PC-3 (cell line): ENCODE data around the gene PIKFYVE. TPM values are rescaled to one million over a fixed set of nuclear protein-coding genes. Genes with fewer than 3 reads are reported as not detected.

ENCODE experiments used
- ATAC-seq: fragments of 200-7000 bp; cut with Tn5 transposase; 2 replicates; pipeline ENCODE4 v1.9.1; 2020; ENCODE audit warnings: mild to moderate bottlenecking, moderate library complexity
- BruUV-seq: library from RNA; stranded (reverse); fragments of 400-500 nt; replicated peaks from 2 replicates; lab custom pipeline; 2021; lab: Mats Ljungman, UMichigan
- CTCF ChIA-PET: fragments of 300-600 bp; sonication (Branson Sonifier 250); formaldehyde crosslinking; loops from one replicate; lab custom pipeline; 2022; ENCODE audit warnings: antibody characterized with exemption; lab: Charles Lee
- POLR2A ChIA-PET: fragments of 300-600 bp; sonication (Branson Sonifier 250); formaldehyde crosslinking; loops from one replicate; lab custom pipeline; 2022; ENCODE audit warnings: antibody characterized with exemption; ENCODE audit not compliant: unreplicated experiment; lab: Charles Lee
- DNase-seq: peaks from one replicate; pipeline ENCODE4 v3.0.0-alpha.2; 2015
- H2AFZ ChIP-seq: fragments of 300-600 bp; sonication (generic); 2 replicates; pipeline ENCODE4 v1.6.0; 2016; ENCODE audit warnings: antibody characterized with exemption, low read length
- H3F3A ChIP-seq: fragments of 300-600 bp; sonication (generic); one replicate; pipeline ENCODE4 v1.6.0; 2017; ENCODE audit warnings: antibody characterized with exemption, low read length, control low read depth, mild to moderate bottlenecking; ENCODE audit not compliant: unreplicated experiment
- H3K27ac ChIP-seq: fragments of 300-600 bp; sonication (generic); 2 replicates; pipeline ENCODE4 v1.5.1; 2016; ENCODE audit warnings: mild to moderate bottlenecking, low read length
- H3K27me3 ChIP-seq: fragments of 300-600 bp; sonication (generic); 2 replicates; pipeline ENCODE4 v1.6.1; 2016; ENCODE audit warnings: low read length, mixed read lengths
- H3K36me3 ChIP-seq: fragments of 300-600 bp; sonication (generic); 2 replicates; pipeline ENCODE4 v1.6.1; 2016; ENCODE audit warnings: low read depth, mixed run types, low read length, mixed read lengths
- H3K4me1 ChIP-seq: fragments of 300-600 bp; sonication (generic); 2 replicates; pipeline ENCODE4 v1.5.1; 2016; ENCODE audit warnings: low read length; ENCODE audit not compliant: insufficient read depth
- H3K4me2 ChIP-seq: fragments of 300-600 bp; sonication (generic); 2 replicates; pipeline ENCODE4 v1.6.0; 2016; ENCODE audit warnings: low read length
- H3K4me3 ChIP-seq: fragments of 300-600 bp; sonication (generic); 2 replicates; pipeline ENCODE4 v1.5.1; 2016; ENCODE audit warnings: mild to moderate bottlenecking, low read length, mixed read lengths
- H3K79me2 ChIP-seq: fragments of 300-600 bp; sonication (generic); 2 replicates; pipeline ENCODE4 v1.6.1; 2017; ENCODE audit warnings: low read length, mixed read lengths
- H3K9ac ChIP-seq: fragments of 300-600 bp; sonication (generic); 2 replicates; pipeline ENCODE4 v1.6.0; 2016; ENCODE audit warnings: mild to moderate bottlenecking, low read length
- H3K9me2 ChIP-seq: fragments of 300-600 bp; sonication (generic); replicated peaks from 2 replicates; pipeline ENCODE4 v1.6.1; 2016; ENCODE audit warnings: mixed run types, low read length, mixed read lengths
- H3K9me3 ChIP-seq: fragments of 300-600 bp; sonication (generic); 2 replicates; pipeline ENCODE4 v1.6.1; 2016; ENCODE audit warnings: low read length, mixed read lengths
- H4K20me1 ChIP-seq: fragments of 300-600 bp; sonication (generic); 2 replicates; pipeline ENCODE4 v1.6.1; 2016; ENCODE audit warnings: low read length, mixed read lengths
- CTCF ChIP-seq: fragments of 300-600 bp; sonication (generic); conservative IDR thresholded peaks from 2 replicates; pipeline ENCODE4 v1.5.1; 2017; ENCODE audit warnings: antibody characterized with exemption, low read depth, mild to moderate bottlenecking, low read length
- EZH2 ChIP-seq: fragments of 300-600 bp; sonication (generic); IDR thresholded peaks from one replicate; pipeline ENCODE4 v1.6.1; 2017; ENCODE audit warnings: antibody characterized with exemption, mild to moderate bottlenecking, low read length; ENCODE audit not compliant: unreplicated experiment
- EZH2phosphoT487 ChIP-seq: fragments of 300-600 bp; sonication (generic); IDR thresholded peaks from 2 replicates; pipeline ENCODE4 v1.6.1; 2018; ENCODE audit warnings: mild to moderate bottlenecking, antibody characterized with exemption, low read length, borderline replicate concordance
- intact Hi-C: fragments of 100-400 bp; cut with micrococcal nuclease; formaldehyde crosslinking; loops from 2 replicates; pipeline ENCODE4 v1.9.0; 2023
- total RNA-seq: library from RNA; depleted of rRNA; stranded (reverse); fragments of >200 nt; gene quantifications from 2 replicates; pipeline ENCODE4 v1.2.3, GENCODE V29; 2014; rRNA removed

Gene PIKFYVE
- total RNA-seq, 1 experiment from 2014 or later, result 18.8 TPM

GRCh38 chr2:208406474-208407451, 140.7 kb downstream of the PIKFYVE start, which contains the start of gene PTH2R:
TSS of gene PTH2R (plus strand) at chr2:208406792. CDS start at chr2:208407044, 252 bp downstream.
- intact Hi-C loops, result loop anchor here (5.0 to 10.0 kb wide), 3 partner anchors 1016 to 1788 kb away; partner anchors contain the start of gene MAP2
- no TSS peak for BruUV-seq
- no peak for DNase-seq
- Histone ChIP-seq H3K9ac (no peak within 1 kb of the TSS), H3K9me2 (no peaks in the 10 kb centered on the region), H4K20me1 (no peaks in the 10 kb centered on the region; the same call in 1 of the 2 replicates), H3K4me2 (peak within 1 kb of the TSS; percentile 18; the same call in 1 of the 2 replicates), H3K79me2 (no peaks in the 10 kb centered on the region), H2AFZ (no peak within 1 kb of the TSS), H3K36me3 (no peaks in the 10 kb centered on the region), H3K27ac (no peak within 1 kb of the TSS), H3K4me3 (no peak within 1 kb of the TSS), H3K27me3 (peaks cover 94% of the 10 kb centered on the region), H3F3A (no peaks in the 10 kb centered on the region), H3K9me3 (no peaks in the 10 kb centered on the region), H3K4me1 (no peaks in the 10 kb centered on the region)
- no peak for TF ChIP-seq EZH2phosphoT487
- no peak for TF ChIP-seq CTCF
- TF ChIP-seq EZH2, result peak; percentile 80
- ChIA-PET CTCF (interaction anchor here (0.5 to 1.0 kb wide), 4 partner anchors 924 to 1667 kb away, joined by 3 to 6 read pairs (median 4); no protein-coding TSS in a partner anchor), POLR2A (no interaction called here)
- ATAC-seq, result peak; percentile 42

- ATAC-seq (peak; percentile 78), DNase-seq (peak; percentile 55)
- Histone ChIP-seq H3K79me2 (no peaks in the 10 kb centered on the region), H3K4me2 (no peak overlapping the region), H3K9me2 (no peaks in the 10 kb centered on the region), H3K9me3 (no peaks in the 10 kb centered on the region), H3K36me3 (no peaks in the 10 kb centered on the region), H3K9ac (no peak overlapping the region), H2AFZ (no peak overlapping the region), H3K27me3 (peaks cover 88% of the 10 kb centered on the region), H3F3A (no peaks in the 10 kb centered on the region), H3K4me1 (no peaks in the 10 kb centered on the region), H4K20me1 (no peaks in the 10 kb centered on the region; the same call in 1 of the 2 replicates), H3K4me3 (no peak overlapping the region), H3K27ac (no peak overlapping the region)
- intact Hi-C loops, result loop anchor here (5.0 to 10.0 kb wide), 3 partner anchors 1015 to 1787 kb away; partner anchors contain the start of gene MAP2
- no TSS peak for BruUV-seq
- POLR2A ChIA-PET, result no interaction called here
- TF ChIP-seq EZH2phosphoT487 (no peak), CTCF (peak; percentile 70)
- CTCF ChIA-PET, result interaction anchor here (0.5 to 1.0 kb wide), 3 partner anchors 923 to 1164 kb away, joined by 3 to 4 read pairs (median 3); no protein-coding TSS in a partner anchor
Observed at GRCh38 chr2:208407667-208408066, 141.6 kb downstream of the PIKFYVE start.

Other genes starting within 250 kb of the PIKFYVE start
- 5.9 and 7.9 TPM in 2 replicates for gene PLEKHM3, start 240.7 kb upstream of the PIKFYVE start, total RNA-seq
- not detected in 2 replicates for gene CRYGD, start 141.7 kb upstream of the PIKFYVE start, total RNA-seq
- gene CRYGC, start 136.4 kb upstream of the PIKFYVE start, total RNA-seq, result not detected in 2 replicates
- not detected in 2 replicates for gene CRYGB, start 120.1 kb upstream of the PIKFYVE start, total RNA-seq
- not detected in 2 replicates for gene CRYGA, start 102.7 kb upstream of the PIKFYVE start, total RNA-seq
- gene C2orf80, start 76.2 kb upstream of the PIKFYVE start, total RNA-seq, result not detected in 2 replicates
- 71.5 and 73.6 TPM in 2 replicates for gene IDH1, start 11.2 kb upstream of the PIKFYVE start, total RNA-seq
- gene PTH2R, start 140.5 kb downstream of the PIKFYVE start, total RNA-seq, result not detected in 2 replicates